Stimulated activated naive CD8-positive, alpha-beta T cell treated with anti-CD3 and anti-CD28 coated beads, Interleukin-15, Interleukin-2, amounts not matched to agents 100 U/mL and 50 U/mL, for 24 hours (primary cell): ENCODE data around the gene OR9A2.
"Not testable (repeated sequence)": the region's sequence is repeated elsewhere in the genome, so short reads cannot be mapped to it uniquely, and the experiment has no call there.

Source experiments
- ATAC-seq: fragments of 150-1000 bp; cut with Tn5 transposase; one replicate; pipeline ENCODE4 v1.10.0; 2021
- DNase-seq: peaks from one replicate; pipeline ENCODE4 v3.0.0; 2021

OR9A2 gene

DNA sequence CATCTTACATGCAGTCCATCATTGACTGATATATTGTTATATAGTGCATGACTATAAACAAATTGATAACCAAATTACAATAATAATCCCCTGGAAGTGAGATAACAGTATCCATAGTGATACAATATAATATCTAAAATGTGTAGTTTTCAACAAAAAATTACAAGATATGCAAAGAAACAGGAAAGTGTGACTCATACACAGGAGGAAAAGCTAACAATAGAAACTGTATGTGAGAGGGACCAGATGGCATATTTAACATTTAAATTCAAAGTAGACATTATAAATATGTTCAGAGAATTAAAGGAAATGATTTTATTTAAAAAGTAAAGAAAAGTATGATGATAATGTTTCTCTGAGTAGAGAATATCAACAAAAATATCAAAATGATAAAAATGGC is 8.0 kb downstream of the OR9A2 start:
- no peak for DNase-seq

DNA sequence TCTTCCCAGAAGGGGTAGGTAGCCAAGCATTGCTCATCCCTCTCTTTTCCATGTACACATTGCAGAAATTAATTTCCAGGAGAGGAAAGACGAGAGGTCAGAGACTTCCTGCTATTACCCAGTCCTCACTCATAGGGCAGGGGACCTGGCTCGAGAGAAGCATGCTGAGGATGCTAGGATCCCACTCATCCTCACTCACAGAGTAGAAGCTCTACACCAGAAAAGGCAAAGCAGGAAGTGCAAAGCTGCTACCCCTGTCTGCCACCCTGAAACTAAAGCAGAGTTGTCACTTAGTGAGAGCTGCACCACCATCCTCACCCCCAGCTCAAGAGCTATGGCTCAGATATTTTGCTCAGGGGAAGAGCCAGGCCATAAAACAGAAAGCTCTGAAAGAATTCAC is 9.9 kb downstream of the OR9A2 start:
- DNase-seq (no peak), ATAC-seq (no peak)

More for the DNA sequence above, 8.0 kb downstream of the OR9A2 start:
- no peak for ATAC-seq

DNA sequence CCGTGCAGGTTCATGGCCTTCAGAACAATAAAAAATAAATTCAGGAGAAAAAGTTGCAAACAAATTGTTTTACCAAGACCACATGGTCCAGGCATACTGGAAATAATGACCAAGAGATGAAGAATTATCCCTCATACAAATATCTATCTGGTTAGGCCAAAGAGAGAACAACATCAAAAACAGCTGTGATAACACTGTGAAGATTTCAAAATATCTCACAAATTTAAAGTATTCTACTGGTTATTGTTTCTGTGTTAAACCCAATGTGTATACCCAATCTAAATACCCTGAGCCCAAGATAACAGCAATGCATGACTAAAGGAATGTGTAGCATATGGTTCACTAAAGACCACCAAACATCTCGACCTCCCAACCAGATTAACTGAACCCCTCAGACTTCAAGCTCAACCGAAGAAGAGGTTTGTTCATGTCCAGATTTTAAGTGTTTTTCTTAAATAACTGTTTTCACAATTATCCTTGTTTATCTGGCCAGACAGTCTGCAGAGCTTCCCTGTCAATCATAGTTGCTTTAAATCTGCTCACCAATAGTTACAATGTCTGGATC is 10.9 kb downstream of the OR9A2 start:
- ATAC-seq (no peak), DNase-seq (no peak)

- DNase-seq, result no peak
- ATAC-seq, result no peak
These were observed 11.8 kb downstream of the OR9A2 start for GRCh38 chr7:143015084-143015483.

- DNase-seq (no peak), ATAC-seq (no peak)
These were observed 13.0 kb downstream of the OR9A2 start for GRCh38 chr7:143013893-143014292.

- ATAC-seq (no peak), DNase-seq (no peak)
These were observed 13.5 kb downstream of the OR9A2 start for GRCh38 chr7:143013473-143013872.

GRCh38 chr7:143012409-143012808 is 14.5 kb downstream of the OR9A2 start:
- DNase-seq (no peak), ATAC-seq (no peak)

GRCh38 chr7:143012001-143012400 is 14.9 kb downstream of the OR9A2 start:
- DNase-seq (no peak), ATAC-seq (no peak)

- DNase-seq, result peak; percentile 84
- peak; percentile 82 for ATAC-seq
These were observed 18.7 kb downstream of the OR9A2 start for GRCh38 chr7:143008007-143008901.

DNA sequence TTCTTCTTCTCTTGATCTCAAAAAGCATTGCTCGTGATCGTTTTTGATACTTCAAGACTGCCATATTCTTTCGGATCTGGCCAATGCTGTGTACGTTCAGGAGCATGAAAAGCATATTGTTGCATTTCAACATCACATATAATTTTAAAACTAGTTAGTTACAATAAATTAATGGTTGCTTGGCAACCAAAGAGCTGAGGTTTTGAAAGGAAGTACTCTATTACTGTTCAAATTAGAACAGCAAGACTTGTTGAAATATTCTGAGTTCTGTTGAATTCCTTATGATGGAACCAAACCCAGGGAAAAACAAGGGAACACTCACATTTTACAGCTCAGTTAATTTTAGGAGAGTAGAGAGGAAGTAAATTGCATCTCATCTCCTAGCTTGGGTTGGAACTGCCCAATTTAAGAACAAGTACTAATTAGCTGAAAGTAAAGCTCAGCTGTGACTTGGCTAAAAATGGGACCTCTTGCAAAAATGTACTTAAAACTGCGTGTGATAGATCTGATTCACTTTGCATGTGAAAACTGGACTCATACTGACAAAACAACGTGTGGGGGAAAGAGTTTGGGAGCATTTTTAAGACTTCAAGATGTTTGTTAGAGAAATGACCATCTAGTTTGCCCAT is 21.2 kb downstream of the OR9A2 start:
- DNase-seq, result no peak
- no peak for ATAC-seq

GRCh38 chr7:143003393-143004051 is 23.4 kb downstream of the OR9A2 start:
- DNase-seq (peak; percentile 22), ATAC-seq (peak; percentile 69)

GRCh38 chr7:143002898-143003297 is 24.0 kb downstream of the OR9A2 start:
- DNase-seq, result no peak
- no peak for ATAC-seq

DNA sequence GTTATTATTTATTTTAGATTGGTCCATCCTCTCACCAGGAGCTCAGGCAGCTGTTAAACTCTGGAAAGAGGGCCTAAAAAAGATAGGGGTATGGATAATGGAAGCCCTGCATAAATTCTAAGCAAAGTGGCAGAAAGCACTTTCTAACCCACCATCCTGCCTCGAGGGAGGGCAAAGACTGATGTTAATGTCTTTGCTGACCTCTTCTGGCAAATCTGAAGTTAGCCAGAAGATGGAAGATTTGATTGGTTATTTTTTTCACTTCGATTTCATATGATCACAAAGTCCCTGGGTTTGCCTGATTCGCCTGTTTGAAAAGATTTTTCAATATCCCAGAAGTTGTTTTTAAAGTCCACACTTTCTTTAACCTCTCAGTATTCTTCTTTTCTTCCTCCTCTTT is 24.8 kb downstream of the OR9A2 start:
- ATAC-seq (no peak), DNase-seq (no peak)

- DNase-seq, result no peak
- ATAC-seq, result no peak
These were observed 26.3 kb downstream of the OR9A2 start for GRCh38 chr7:143000648-143001047.

DNA sequence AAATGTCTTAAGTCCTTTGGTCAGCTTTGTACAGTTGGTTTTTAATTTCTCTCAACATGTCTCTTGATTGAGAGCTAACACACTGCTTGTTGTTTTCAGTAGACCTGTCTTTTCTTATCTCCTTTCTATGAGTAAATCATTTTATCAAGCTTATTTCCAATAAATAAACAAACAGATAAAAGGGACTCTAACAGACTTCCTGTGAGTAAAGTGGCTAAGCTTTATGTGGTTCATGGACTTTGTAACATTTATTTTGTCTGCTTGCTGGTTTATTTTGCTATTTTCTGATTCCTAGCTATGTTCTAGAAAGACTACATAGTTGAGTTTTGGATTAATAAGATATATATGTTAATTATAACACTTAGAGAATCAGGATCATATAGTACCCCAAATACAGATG is 27.1 kb downstream of the OR9A2 start:
- DNase-seq, result no peak
- no peak for ATAC-seq

DNA sequence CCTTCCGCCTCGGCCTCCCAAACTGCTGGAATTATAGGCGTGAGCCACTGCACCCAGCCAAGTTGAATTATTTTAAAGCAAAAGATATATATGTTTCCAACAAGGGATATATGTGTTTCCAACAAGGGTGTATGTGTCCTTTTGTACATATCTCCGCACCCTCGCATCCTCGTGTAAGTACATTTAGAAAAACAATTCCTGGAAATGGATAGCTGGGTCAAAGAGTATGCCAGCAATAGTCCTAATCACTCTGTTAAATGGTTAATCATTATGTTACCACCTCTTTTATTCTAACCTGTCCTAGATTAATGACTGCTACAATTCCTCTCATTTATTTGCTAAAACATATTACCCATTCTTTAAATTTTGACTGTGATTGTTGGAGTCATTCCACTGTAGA is 28.0 kb downstream of the OR9A2 start:
- no peak for DNase-seq
- no peak for ATAC-seq

DNA sequence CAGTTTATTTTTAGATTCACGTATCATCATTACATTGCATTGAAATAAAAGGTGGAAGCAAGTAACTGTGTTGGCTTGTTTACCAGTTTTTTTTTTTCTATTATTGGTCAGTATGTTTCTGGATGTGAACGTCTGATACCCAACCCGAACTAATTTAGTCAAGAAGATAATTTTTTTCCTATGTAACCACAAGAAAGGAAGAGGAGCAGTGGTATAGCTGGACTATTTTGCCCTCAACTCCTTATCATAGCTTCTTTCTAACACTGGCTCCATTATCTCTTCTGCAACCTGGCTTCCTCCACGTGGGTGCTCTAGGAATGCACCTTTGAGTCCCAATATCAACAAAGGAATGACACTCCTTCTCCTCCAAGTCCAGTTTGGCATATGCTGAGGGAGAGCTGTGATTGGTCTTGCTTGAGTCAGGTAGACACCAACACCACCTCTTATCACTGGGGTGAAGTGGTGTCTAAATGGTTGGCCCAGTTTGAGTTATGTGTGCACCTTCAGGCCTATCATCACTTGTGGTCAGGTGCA is 29.4 kb downstream of the OR9A2 start:
- no peak for ATAC-seq
- no peak for DNase-seq

DNA sequence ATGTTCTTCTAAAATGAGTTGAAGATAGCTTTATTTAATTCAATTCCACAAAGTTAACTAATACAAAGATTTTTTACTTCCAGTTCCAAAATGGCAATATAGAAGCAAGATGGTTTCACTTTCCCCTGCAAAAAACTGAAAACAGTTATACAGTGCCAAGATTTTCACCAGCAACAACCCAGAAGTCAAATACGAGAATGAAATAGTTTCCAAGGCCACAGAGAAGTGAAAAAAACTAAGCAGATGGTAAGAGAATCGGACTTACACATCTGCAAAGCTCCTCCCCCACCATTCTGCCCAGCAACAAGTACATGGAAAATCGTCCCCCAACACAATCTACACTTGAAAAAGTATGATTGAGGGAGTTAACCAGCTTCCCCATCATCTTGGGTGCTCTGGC is 34.5 kb downstream of the OR9A2 start:
- DNase-seq (no peak), ATAC-seq (no peak)

DNA sequence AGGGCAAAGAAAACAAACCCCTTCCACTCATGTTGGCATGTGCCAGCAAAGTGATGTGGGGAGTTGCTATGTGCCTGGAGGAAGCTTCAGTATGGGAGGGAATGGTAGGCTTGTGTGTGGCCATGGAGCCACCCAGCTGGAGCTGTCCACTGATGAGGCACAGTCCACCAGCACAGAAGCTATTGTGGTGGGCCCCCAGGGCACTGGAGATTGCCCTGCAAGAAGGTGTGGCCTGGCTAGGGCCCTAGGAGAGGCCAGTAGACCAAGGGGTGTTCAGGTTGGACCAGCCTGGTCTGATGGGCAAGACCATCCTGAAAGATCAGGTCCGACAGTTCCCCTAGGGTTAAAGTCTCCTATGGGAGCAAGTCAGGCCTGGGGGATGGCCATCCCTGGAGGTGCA is 42.6 kb downstream of the OR9A2 start:
- ATAC-seq (no peak), DNase-seq (no peak)

DNA sequence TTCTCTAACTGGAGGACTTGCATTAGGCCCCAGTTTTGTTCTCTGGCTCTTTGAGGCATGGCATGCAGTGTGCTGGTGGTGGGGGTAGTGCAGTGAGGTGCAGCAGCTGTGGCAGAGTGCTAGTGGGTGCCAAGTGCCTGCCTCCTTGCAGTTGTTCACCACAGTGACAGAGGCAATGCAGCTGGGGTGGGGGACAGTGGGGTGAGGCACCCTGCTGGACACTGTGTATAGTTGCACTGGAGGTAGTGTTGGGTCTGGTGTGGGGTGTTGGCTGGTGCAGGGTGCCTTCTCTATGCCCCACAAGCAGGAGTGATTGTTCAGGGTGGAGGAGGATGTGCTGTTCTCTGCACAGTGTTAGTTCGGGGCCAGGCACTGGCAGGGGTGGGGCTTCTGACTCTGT is 43.1 kb downstream of the OR9A2 start:
- DNase-seq (no peak), ATAC-seq (no peak)

DNA sequence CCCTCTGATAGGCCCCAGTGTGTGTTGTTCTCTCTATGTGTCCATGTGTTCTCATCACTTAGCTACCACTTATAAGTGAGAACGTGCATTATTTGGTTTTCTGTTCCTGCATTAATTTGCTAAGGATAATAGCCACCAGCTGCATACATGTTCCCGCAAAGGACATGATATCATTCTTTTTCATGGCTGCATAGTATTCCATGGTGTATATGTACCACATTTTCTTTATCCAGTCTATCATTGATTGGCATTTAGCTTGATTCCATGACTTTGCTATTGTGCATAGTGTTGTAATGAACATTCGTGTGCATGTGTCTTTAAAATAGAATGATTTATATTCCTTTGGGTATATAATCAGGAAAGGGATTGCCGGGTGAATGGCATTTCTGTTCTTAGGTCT is 48.5 kb downstream of the OR9A2 start:
- ATAC-seq, result not testable (repeated sequence)

More for the DNA sequence above, 48.5 kb downstream of the OR9A2 start:
- DNase-seq, result not testable (repeated sequence)
